H1 (cell line): ENCODE results near the gene CFAP141. TPM values are rescaled to one million over a fixed set of nuclear protein-coding genes. Genes with fewer than 3 reads are reported as not detected.

ENCODE experiments used
- CTBP2 ChIP-seq: IDR thresholded peaks from 2 replicates; pipeline ENCODE4 v1.7.0; 2011; ENCODE audit warnings: borderline replicate concordance, mild to moderate bottlenecking, moderate library complexity, mixed read lengths, low read length; ENCODE audit not compliant: insufficient read depth, insufficient read length
- polyA plus RNA-seq, 7 experiments: library from polyadenylated mRNA; depleted of rRNA in 3 of 7; stranded (reverse) in 5 of 7; unstranded in 2 of 7; fragments of >200 nt in 5 of 7; fragments of 200-250 nt in 2 of 7; gene quantifications; 1 replicate in 5 of 7; 2 replicates in 1 of 7; 4 replicates in 1 of 7; pipeline versions ENCODE4 v1.2.1 to v1.2.3, GENCODE V29; 2011 to 2013; ENCODE audit warnings: missing spikeins in 2 of 7, mixed read lengths in 2 of 7
- total RNA-seq: library from RNA; stranded (reverse); fragmentation: NEBNext Ultra II Directional; extraction: Animal tissue kit (Norgen Biotek cat#: 25700); gene quantifications from 2 replicates; pipeline ENCODE4 v1.2.1, GENCODE V29; 2021

The CFAP141 gene
- total and polyA plus RNA-seq, 2 of the 8 experiments (the other 6 are each of a cell fraction or from before 2014, with no cell fraction given), result not detected

DNA sequence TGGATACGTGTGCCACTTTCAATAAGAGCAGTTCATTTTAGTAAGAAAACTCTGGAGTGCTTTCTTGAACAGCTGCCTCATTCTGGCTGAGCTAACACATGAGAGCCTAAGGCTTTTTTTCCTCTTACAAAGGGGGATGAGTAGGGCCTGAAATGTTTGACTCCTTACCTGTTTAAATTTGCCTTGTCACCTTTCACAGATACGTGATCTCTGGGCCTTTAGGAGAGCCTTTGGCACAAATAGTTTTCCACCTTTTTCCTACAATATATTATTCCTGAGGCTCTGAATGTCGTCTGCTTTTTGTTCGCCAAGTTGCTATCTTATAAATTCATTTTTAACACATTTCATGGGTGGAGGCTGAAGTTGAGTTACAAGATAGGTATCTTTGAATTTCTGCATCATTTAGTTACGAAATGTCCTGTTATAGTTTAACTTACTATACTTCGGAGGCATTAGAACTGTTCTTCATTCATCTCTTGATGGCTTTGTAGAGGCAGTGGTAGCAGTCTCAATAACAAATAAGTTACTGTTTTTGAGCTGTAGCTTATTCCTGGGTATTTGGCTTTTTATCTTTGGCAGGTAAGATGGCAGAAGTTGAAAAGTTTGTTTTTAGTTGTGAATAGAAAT is 31.9 kb upstream of the CFAP141 start (continued):
- TF ChIP-seq CTBP2, result no peak
